ENCODE data around the gene MOCS1.

DNA sequence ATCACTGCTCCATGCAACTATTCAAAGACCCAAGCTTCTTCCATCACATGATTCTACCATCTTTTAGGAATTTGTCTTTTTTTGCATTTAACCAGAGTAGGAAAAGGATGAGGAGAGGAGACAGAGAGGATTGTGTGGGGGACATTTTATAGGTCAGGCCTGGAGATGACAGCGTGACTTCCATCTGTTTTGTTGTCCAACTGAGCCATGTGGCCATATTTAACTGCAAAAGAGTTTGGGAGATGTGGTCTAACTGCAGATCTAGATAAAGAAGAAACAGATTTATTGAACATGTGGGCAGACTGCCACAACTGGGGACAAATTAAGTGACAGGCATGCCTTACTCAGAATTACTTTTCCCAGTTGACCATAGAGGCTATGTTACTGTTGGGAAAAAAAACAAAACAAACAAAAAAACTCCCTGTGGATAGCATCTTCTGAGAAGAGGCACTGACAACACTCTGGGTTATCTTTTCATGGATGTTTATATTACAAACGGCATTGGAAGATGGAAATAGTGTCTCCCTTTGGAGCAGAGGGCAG is 18.9 kb upstream of the MOCS1 start:
- TF ChIP-seq CTCF (IDR thresholded peaks at IDR 0.05; ENCODE audit: low read depth, low read length): no peak
- TF ChIP-seq POLR2A (IDR thresholded peaks at IDR 0.05; ENCODE audit: extremely low read depth, insufficient read length): no peak
- TF ChIP-seq, protein P1, sequence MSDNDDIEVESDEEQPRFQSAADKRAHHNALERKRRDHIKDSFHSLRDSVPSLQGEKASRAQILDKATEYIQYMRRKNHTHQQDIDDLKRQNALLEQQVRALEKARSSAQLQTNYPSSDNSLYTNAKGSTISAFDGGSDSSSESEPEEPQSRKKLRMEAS (IDR thresholded peaks at IDR 0.05; ENCODE audit: low read depth, low read length): no peak
- no peak for TF ChIP-seq MYC (IDR thresholded peaks at IDR 0.05; ENCODE audit: low read depth, low read length)

Measured in NB4 (cell line).